GM12878 (cell line): Measurements from ENCODE around the gene TOLLIP.

ENCODE experiments used
- BRCA1 ChIP-seq: IDR thresholded peaks from 2 replicates; pipeline ENCODE4 v1.6.1; 2011; ENCODE audit warnings: low read depth, low read length, improper control_type of control experiment
- CREB1 ChIP-seq: IDR thresholded peaks from 2 replicates; pipeline ENCODE4 v1.6.1; 2012; ENCODE audit warnings: low read depth, mild to moderate bottlenecking, inconsistent platforms
- CTCF ChIP-seq, 3 experiments: IDR thresholded peaks in 2 of 3; conservative IDR thresholded peaks in 1 of 3; 2 replicates each; pipeline ENCODE4 v1.5.1; 2011; ENCODE audit warnings: low read depth in 3 of 3, low read length in 3 of 3, mild to moderate bottlenecking in 3 of 3, control low read depth in 2 of 3, moderate library complexity in 2 of 3, inconsistent platforms in 1 of 3, mixed read lengths in 1 of 3; ENCODE audit not compliant: control insufficient read depth in 2 of 3, insufficient read depth in 1 of 3; ENCODE audit errors: extremely low read depth in 1 of 3
- EED ChIP-seq: sonication (generic); IDR thresholded peaks from 2 replicates; pipeline ENCODE4 v1.6.1; 2016; ENCODE audit warnings: antibody characterized with exemption, low read depth
- MXI1 ChIP-seq: fragments of 150-350 bp; IDR thresholded peaks from 2 replicates; pipeline ENCODE4 v1.6.1; 2011; ENCODE audit warnings: low read depth, mild to moderate bottlenecking, inconsistent platforms, low read length, improper control_type of control experiment
- RCOR1 ChIP-seq: conservative IDR thresholded peaks from 2 replicates; pipeline ENCODE4 v1.6.1; 2012; ENCODE audit warnings: low read depth, low read length, improper control_type of control experiment
- SPI1 ChIP-seq: IDR thresholded peaks from 2 replicates; pipeline ENCODE4 v1.6.1; 2011; ENCODE audit warnings: low read depth, mild to moderate bottlenecking, low read length, moderate library complexity, borderline replicate concordance; ENCODE audit not compliant: insufficient read depth
- ZNF24 ChIP-seq: fragments of 450-650 bp; IDR thresholded peaks from 2 replicates; pipeline ENCODE4 v1.6.1; 2017; ENCODE audit warnings: antibody characterized with exemption, mild to moderate bottlenecking
- ZNF274 ChIP-seq: IDR thresholded peaks from one replicate; pipeline ENCODE4 v1.8.0; 2011; ENCODE audit not compliant: insufficient read length, insufficient read depth

- TF ChIP-seq EED (no peak), CTCF (IDR thresholded peaks at IDR 0.05 in 2 of 3, conservative IDR thresholded peaks at IDR 0.05 in 1 of 3; ENCODE audit: control insufficient read depth in 2 of 3, extremely low read depth in 1 of 3, insufficient read depth in 1 of 3, low read depth in 3 of 3, low read length in 3 of 3) (no peak), ZNF24 (no peak), ZNF274 (no peak), CREB1 (no peak), SPI1 (no peak), RCOR1 (no peak), MXI1 (no peak), BRCA1 (no peak)
Measured at GRCh38 chr11:1254733-1255132, 54.7 kb downstream of the TOLLIP start.
